MCF 10A (cell line): ENCODE results near the gene RNF25. TPM values are rescaled to one million over a fixed set of nuclear protein-coding genes. Genes with fewer than 3 reads are reported as not detected.

Experiments used
- Bru-seq: library from RNA; stranded (reverse); fragments of 400-500 nt; gene quantifications from one replicate; lab custom pipeline; 2021; lab: Mats Ljungman, UMichigan
- BruChase-seq, 2 experiments: library from RNA; stranded (reverse); fragments of 400-500 nt; gene quantifications; one replicate each; lab custom pipeline; 2021; lab: Mats Ljungman, UMichigan
- BruUV-seq: library from RNA; stranded (reverse); fragments of 400-500 nt; replicated peaks from 2 replicates; lab custom pipeline; 2021; lab: Mats Ljungman, UMichigan
- CTCF ChIA-PET: fragments of 300-600 bp; sonication (Branson Sonifier 250); formaldehyde crosslinking; extraction: SDS; loops from one replicate; lab custom pipeline; 2021; ENCODE audit warnings: antibody characterized with exemption, inconsistent platforms; lab: Yijun Ruan, JAX
- POLR2A ChIA-PET: fragments of 300-600, 350-650 bp; sonication (Branson Sonifier 250); formaldehyde crosslinking; extraction: SDS; loops from one replicate; lab custom pipeline; 2020; ENCODE audit warnings: antibody characterized with exemption, inconsistent platforms; lab: Yijun Ruan, JAX
- DNase-seq: peaks from one replicate; pipeline ENCODE4 v3.0.0-alpha.2; 2018; ENCODE audit not compliant: unreplicated experiment
- H3K27ac Mint-ChIP-seq: one replicate; pipeline ENCODE4 v1.8.0; 2022; ENCODE audit warnings: mild to moderate bottlenecking, low read depth, mixed read lengths; ENCODE audit not compliant: unreplicated experiment
- H3K27me3 Mint-ChIP-seq: one replicate; pipeline ENCODE4 v1.8.0; 2022; ENCODE audit warnings: mixed read lengths; ENCODE audit not compliant: insufficient read depth, unreplicated experiment
- H3K36me3 Mint-ChIP-seq: one replicate; pipeline ENCODE4 v1.8.0; 2022; ENCODE audit warnings: mild to moderate bottlenecking, moderate library complexity, mixed read lengths; ENCODE audit not compliant: insufficient read depth, unreplicated experiment
- H3K4me1 Mint-ChIP-seq: one replicate; pipeline ENCODE4 v1.8.0; 2022; ENCODE audit warnings: mixed read lengths; ENCODE audit not compliant: insufficient read depth, unreplicated experiment
- H3K4me3 Mint-ChIP-seq: one replicate; pipeline ENCODE4 v1.8.0; 2022; ENCODE audit warnings: mild to moderate bottlenecking, moderate library complexity, mixed read lengths; ENCODE audit not compliant: unreplicated experiment
- H3K9me3 Mint-ChIP-seq: one replicate; pipeline ENCODE4 v1.8.0; 2022; ENCODE audit warnings: mixed read lengths; ENCODE audit not compliant: unreplicated experiment
- intact Hi-C: fragments of 100-400 bp; cut with micrococcal nuclease; formaldehyde crosslinking; loops from 2 replicates; pipeline ENCODE4 v1.14.1; 2022
- long read RNA-seq: library from polyadenylated mRNA; stranded (forward); transcript quantifications from one replicate; pipeline ENCODE4 v2.0.0, GENCODE V29; 2022
- total RNA-seq: library from RNA; stranded (reverse); gene quantifications from 2 replicates; pipeline ENCODE4 v1.2.3, GENCODE V29; 2022
- TF ChIP-seq, protein P1 (sequence below): fragments of 200-600 bp; IDR thresholded peaks from one replicate; pipeline ENCODE4 v1.8.0; 2022; ENCODE audit warnings: antibody characterized with exemption, mild to moderate bottlenecking; ENCODE audit not compliant: unreplicated experiment

The RNF25 gene, protein sequence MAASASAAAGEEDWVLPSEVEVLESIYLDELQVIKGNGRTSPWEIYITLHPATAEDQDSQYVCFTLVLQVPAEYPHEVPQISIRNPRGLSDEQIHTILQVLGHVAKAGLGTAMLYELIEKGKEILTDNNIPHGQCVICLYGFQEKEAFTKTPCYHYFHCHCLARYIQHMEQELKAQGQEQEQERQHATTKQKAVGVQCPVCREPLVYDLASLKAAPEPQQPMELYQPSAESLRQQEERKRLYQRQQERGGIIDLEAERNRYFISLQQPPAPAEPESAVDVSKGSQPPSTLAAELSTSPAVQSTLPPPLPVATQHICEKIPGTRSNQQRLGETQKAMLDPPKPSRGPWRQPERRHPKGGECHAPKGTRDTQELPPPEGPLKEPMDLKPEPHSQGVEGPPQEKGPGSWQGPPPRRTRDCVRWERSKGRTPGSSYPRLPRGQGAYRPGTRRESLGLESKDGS
- total RNA-seq (58.9 and 60.8 TPM in 2 replicates), Bru-seq, nascent RNA (percentile 79 among the genes with signal in this experiment), BruChase-seq, experiment 1, labeled RNA remaining after a 6-hour chase (percentile 75 among the genes with signal in this experiment), BruChase-seq, experiment 2, labeled RNA remaining after a 2-hour chase (percentile 76 among the genes with signal in this experiment)
- long read RNA-seq, transcript RNF25-201 (10 exons, 1,914 nt): major isoform, 35 of 57 reads
- long read RNA-seq, partial matches to known transcripts: 3 of 57 reads
- long read RNA-seq, other reads (novel, unspliced or antisense): 17 of 57 reads

DNA sequence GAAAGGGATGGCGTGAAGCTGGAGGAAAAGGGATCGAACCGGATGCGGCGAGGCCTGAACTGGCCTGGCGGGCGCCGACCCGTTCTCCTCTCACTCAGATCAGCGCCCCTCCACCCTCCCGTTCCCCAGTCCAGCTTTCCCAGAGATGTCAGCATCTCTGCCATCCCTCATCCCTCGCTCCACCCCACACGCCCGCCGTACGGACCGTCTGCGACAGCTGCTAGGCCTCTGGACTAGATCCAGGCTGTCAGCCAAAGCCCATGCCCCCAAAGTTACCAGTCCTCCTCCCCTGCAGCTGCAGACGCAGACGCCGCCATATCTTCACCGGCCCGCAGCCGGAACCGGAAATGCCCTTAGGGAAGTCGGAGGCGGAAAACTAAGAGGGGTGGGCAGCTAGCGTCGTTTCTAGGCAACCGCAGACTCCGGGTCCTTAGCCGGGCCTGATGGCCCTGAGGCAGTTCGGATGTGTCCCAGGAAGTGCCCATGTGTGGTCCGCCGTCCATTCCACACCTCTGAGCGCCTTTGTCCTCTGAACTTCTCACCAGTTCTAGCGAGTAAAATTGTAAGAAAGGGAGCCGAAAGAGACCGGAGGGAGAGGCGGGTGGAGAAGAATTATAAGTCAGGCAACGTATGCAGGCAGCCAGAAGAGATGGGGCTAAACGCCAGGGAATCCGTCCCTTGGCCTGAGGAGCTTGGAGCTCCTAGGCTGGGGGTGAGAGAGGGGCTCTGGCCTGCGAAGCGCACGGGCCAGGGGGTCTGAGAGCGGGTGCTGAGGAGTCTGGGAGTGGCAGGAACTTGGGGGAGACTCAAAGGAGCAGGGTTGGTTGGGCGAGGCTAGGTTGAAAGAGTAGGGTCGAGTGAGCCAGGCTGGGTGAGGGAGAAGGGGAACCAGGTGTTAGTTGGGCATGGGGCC lies at the start of gene RNF25, which contains the start of gene STK36:
TSS of gene RNF25 (minus strand) at position 349 of the 913 bp plus-strand sequence. CDS start at position 317, 32 bp downstream.
TSS of gene STK36 (plus strand) at position 433 of the 913 bp plus-strand sequence. CDS start 744 bp downstream, outside the sequence.
- Mint-ChIP-seq H3K27me3 (no peaks in the 10 kb centered on the region), H3K27ac (peak within 1 kb of the TSS; percentile 97), H3K4me1 (peaks cover 18% of the 10 kb centered on the region), H3K4me3 (peak within 1 kb of the TSS; percentile 96), H3K9me3 (no peaks in the 10 kb centered on the region), H3K36me3 (peaks cover 28% of the 10 kb centered on the region)
- intact Hi-C loops: loop anchor here (1.0 kb wide), 2 partner anchors 13 to 175 kb away; partner anchors contain the start of genes BCS1L and ZNF142
- BruUV-seq: no TSS peak
- TF ChIP-seq, protein P1, sequence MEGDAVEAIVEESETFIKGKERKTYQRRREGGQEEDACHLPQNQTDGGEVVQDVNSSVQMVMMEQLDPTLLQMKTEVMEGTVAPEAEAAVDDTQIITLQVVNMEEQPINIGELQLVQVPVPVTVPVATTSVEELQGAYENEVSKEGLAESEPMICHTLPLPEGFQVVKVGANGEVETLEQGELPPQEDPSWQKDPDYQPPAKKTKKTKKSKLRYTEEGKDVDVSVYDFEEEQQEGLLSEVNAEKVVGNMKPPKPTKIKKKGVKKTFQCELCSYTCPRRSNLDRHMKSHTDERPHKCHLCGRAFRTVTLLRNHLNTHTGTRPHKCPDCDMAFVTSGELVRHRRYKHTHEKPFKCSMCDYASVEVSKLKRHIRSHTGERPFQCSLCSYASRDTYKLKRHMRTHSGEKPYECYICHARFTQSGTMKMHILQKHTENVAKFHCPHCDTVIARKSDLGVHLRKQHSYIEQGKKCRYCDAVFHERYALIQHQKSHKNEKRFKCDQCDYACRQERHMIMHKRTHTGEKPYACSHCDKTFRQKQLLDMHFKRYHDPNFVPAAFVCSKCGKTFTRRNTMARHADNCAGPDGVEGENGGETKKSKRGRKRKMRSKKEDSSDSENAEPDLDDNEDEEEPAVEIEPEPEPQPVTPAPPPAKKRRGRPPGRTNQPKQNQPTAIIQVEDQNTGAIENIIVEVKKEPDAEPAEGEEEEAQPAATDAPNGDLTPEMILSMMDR: no peak
- DNase-seq: peak; percentile 66
- ChIA-PET CTCF (interaction anchor here (0.6 to 7.5 kb wide), 13 partner anchors 13 to 228 kb away, joined by 3 to 44 read pairs (median 4); partner anchors contain the start of genes BCS1L, TTLL4 and ZNF142), POLR2A (interaction anchor here (0.8 to 6.5 kb wide), 18 partner anchors 8 to 178 kb away, joined by 3 to 105 read pairs (median 4); partner anchors contain the start of genes BCS1L, TTLL4, USP37 and ZNF142)

DNA sequence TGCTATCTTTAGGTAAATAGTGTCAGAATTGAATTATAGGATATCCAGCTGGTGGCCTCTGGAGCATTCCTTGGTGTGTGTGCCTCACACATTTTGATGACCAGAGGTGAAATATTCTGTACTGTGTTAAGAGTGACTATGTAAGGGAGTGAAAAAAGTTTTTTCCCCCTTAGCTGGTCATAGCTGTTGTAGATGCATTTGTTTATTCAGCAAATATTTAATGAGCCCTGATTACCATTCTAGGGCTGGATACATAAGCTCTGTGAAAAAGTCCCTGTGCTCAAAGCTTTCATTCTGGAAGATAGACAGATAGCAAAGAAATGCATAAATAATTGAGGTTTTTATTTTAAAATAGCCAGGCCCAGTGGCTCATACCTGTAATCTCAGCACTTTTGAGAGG lies 49.7 kb upstream of the RNF25 start:
- BruUV-seq: no TSS peak
- no peak overlapping the region for H3K27ac Mint-ChIP-seq
- no peaks in the 10 kb centered on the region for H3K27me3 Mint-ChIP-seq
- peaks cover 27% of the 10 kb centered on the region for H3K4me1 Mint-ChIP-seq
- no peak for DNase-seq
- H3K36me3 Mint-ChIP-seq: peaks cover 16% of the 10 kb centered on the region
- no peaks in the 10 kb centered on the region for H3K9me3 Mint-ChIP-seq
- TF ChIP-seq, protein P1: no peak
- no peak overlapping the region for H3K4me3 Mint-ChIP-seq
- POLR2A ChIA-PET: interaction anchor here (0.8 to 2.7 kb wide), 3 partner anchors 8 to 126 kb away, joined by 3 to 17 read pairs (median 3); no protein-coding TSS in a partner anchor
- intact Hi-C loops: no loop called here
- CTCF ChIA-PET: interaction anchor here (0.5 to 2.9 kb wide), 8 partner anchors 10 to 839 kb away, joined by 3 to 28 read pairs (median 4); no protein-coding TSS in a partner anchor

DNA sequence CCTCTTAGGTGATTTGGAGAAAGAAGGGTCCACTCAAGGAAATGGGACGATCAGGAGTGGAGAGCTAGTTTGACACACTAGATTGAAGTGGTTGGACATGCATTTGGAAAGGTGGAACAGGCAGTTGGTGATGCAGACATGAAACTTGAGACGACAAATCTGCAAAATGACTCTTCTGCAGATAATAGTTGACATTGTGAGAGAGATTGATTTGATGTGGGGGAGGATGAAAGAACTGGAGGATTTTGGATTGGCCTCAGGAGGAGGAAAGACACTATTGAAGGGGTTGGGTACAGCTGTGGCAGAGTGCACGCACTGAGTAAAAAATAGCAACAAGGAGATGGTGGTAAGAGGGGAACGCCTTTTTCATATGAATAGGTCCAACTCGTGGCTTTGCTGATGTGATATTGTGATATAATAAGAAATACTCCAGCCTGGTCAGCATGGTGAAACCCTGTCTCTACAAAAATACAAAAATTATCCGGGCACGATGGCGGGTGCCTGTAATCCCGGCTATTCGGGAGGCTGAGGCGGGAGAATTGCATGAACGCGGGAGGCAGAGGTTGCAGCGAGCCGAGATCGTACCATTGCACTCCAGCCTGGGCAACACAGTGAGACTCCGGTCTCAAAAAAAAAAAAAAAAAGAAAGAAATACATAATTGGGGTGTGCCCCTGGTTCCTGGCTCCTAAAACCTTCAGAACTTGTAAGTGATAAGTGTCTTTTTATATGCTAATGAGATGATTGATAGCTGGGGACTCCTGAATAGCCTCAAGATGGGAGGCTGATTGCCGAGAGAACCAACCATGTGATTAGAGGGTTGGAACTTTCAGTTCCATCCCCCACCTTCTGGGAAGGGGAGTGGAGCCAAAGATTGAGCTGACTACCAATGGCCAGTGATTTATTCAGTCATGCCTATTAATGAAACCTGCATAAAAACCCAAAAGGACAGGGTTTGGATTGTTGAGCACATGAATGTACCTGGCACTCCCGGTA lies 48.5 kb upstream of the RNF25 start:
- H3K4me3 Mint-ChIP-seq: no peak overlapping the region
- CTCF ChIA-PET: interaction anchor here (0.6 to 2.9 kb wide), 7 partner anchors 9 to 1498 kb away, joined by 3 to 28 read pairs (median 4); no protein-coding TSS in a partner anchor
- BruUV-seq: no TSS peak

More for the DNA sequence above, 48.5 kb upstream of the RNF25 start:
- Mint-ChIP-seq H3K9me3 (no peaks in the 10 kb centered on the region), H3K4me1 (peaks cover 27% of the 10 kb centered on the region), H3K27ac (no peak overlapping the region), H3K36me3 (peaks cover 26% of the 10 kb centered on the region), H3K27me3 (no peaks in the 10 kb centered on the region)
- DNase-seq: no peak
- TF ChIP-seq, protein P1: no peak
- POLR2A ChIA-PET: interaction anchor here (0.6 to 2.7 kb wide), 3 partner anchors 12 to 127 kb away, joined by 3 to 17 read pairs (median 3); no protein-coding TSS in a partner anchor
- intact Hi-C loops: no loop called here
